ENCODE results near the gene SCAANT1. TPM values are rescaled to one million over a fixed set of nuclear protein-coding genes. Genes with fewer than 3 reads are reported as not detected.

The SCAANT1 gene
- total RNA-seq, 2 donors from 2014 or later = not detected

GRCh38 chr3:63880653-63881052 is 31.5 kb downstream of the SCAANT1 start:
- no peak for DNase-seq
- no peak overlapping the region for H3K9ac ChIP-seq (ENCODE audit: low read depth in 2 of 2, low read length in 2 of 2)
- H3K27me3 ChIP-seq = no peaks in the 10 kb centered on the region
- intact Hi-C loops (cut with DNase I) = no loop called here
- H3K4me1 ChIP-seq = no peaks in the 10 kb centered on the region
- TF ChIP-seq, protein P1, sequence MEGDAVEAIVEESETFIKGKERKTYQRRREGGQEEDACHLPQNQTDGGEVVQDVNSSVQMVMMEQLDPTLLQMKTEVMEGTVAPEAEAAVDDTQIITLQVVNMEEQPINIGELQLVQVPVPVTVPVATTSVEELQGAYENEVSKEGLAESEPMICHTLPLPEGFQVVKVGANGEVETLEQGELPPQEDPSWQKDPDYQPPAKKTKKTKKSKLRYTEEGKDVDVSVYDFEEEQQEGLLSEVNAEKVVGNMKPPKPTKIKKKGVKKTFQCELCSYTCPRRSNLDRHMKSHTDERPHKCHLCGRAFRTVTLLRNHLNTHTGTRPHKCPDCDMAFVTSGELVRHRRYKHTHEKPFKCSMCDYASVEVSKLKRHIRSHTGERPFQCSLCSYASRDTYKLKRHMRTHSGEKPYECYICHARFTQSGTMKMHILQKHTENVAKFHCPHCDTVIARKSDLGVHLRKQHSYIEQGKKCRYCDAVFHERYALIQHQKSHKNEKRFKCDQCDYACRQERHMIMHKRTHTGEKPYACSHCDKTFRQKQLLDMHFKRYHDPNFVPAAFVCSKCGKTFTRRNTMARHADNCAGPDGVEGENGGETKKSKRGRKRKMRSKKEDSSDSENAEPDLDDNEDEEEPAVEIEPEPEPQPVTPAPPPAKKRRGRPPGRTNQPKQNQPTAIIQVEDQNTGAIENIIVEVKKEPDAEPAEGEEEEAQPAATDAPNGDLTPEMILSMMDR (IDR thresholded peaks at IDR 0.05) = no peak
- H3K9me3 ChIP-seq = no peaks in the 10 kb centered on the region
- H3K36me3 ChIP-seq = no peaks in the 10 kb centered on the region
- no peak overlapping the region for H3K4me3 ChIP-seq
- no peak overlapping the region for H3K27ac ChIP-seq

- intact Hi-C loops (cut with DNase I) = no loop called here
- no peaks in the 10 kb centered on the region for H3K27me3 ChIP-seq
- H3K36me3 ChIP-seq = no peaks in the 10 kb centered on the region
- H3K27ac ChIP-seq = no peak overlapping the region
- H3K9me3 ChIP-seq = no peaks in the 10 kb centered on the region
- H3K4me1 ChIP-seq = no peaks in the 10 kb centered on the region
- H3K4me3 ChIP-seq = no peak overlapping the region
- TF ChIP-seq, protein P1 (IDR thresholded peaks at IDR 0.05) = no peak
- no peak overlapping the region for H3K9ac ChIP-seq (ENCODE audit: low read depth in 2 of 2, low read length in 2 of 2)
- no peak for DNase-seq
These were observed 33.7 kb downstream of the SCAANT1 start for GRCh38 chr3:63878394-63879060.

- intact Hi-C loops (cut with DNase I) = no loop called here
- Histone ChIP-seq H3K27me3 (no peaks in the 10 kb centered on the region), H3K9ac (ENCODE audit: low read depth in 2 of 2, low read length in 2 of 2) (no peak overlapping the region), H3K36me3 (no peaks in the 10 kb centered on the region), H3K4me1 (no peaks in the 10 kb centered on the region), H3K27ac (no peak overlapping the region), H3K9me3 (no peaks in the 10 kb centered on the region), H3K4me3 (no peak overlapping the region)
- TF ChIP-seq, protein P1 (IDR thresholded peaks at IDR 0.05) = no peak
- no peak for DNase-seq
These were observed 34.3 kb downstream of the SCAANT1 start for GRCh38 chr3:63877737-63878393.

GRCh38 chr3:63876260-63876659 is 35.9 kb downstream of the SCAANT1 start:
- intact Hi-C loops (cut with DNase I) = no loop called here
- DNase-seq = no peak
- H3K36me3 ChIP-seq = no peaks in the 10 kb centered on the region
- H3K27me3 ChIP-seq = no peaks in the 10 kb centered on the region
- no peaks in the 10 kb centered on the region for H3K4me1 ChIP-seq
- H3K4me3 ChIP-seq = no peak overlapping the region
- H3K9ac ChIP-seq (ENCODE audit: low read depth in 2 of 2, low read length in 2 of 2) = no peak overlapping the region
- TF ChIP-seq, protein P1 (IDR thresholded peaks at IDR 0.05) = no peak
- no peak overlapping the region for H3K27ac ChIP-seq
- no peaks in the 10 kb centered on the region for H3K9me3 ChIP-seq

DNA sequence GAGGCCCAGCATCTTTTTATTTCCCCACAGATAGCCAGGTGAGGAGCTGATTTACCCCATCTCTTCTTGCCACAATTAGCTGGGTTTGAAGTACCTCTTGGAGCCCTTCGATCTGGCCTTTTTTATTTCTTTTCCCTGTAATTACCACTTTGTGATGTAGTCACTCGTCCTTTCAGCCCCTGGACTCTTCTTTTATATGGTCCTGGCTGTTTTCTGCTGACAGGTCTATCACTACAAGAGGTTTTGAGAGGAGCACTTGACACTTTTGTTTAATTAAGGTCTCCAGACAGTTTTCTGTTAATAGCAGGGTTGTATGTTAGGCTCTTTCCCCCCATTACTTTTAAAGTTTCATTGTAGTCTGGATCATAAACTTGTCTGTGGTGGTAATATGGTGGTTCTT is 36.7 kb downstream of the SCAANT1 start:
- DNase-seq = no peak
- Histone ChIP-seq H3K4me1 (no peaks in the 10 kb centered on the region), H3K36me3 (no peaks in the 10 kb centered on the region), H3K9me3 (no peaks in the 10 kb centered on the region), H3K27ac (no peak overlapping the region), H3K9ac (ENCODE audit: low read depth in 2 of 2, low read length in 2 of 2) (no peak overlapping the region), H3K4me3 (no peak overlapping the region), H3K27me3 (no peaks in the 10 kb centered on the region)
- intact Hi-C loops (cut with DNase I) = no loop called here
- TF ChIP-seq, protein P1 (IDR thresholded peaks at IDR 0.05) = no peak
